CD4-positive, alpha-beta T cell treated with Interleukin-17A for 4 hours (primary cell): Measurements from ENCODE around the gene HYI.
"Not testable (repeated sequence)": the region's sequence is repeated elsewhere in the genome, so short reads cannot be mapped to it uniquely, and the experiment has no call there.

Experiments used
- DNase-seq: peaks from one replicate; pipeline ENCODE4 v3.0.0-alpha.2; 2020; ENCODE audit warnings: mixed read lengths

The HYI gene

GRCh38 chr1:43453442-43454269 lies at the start of gene HYI:
TSS of gene HYI (minus strand) at chr1:43453931. CDS start at chr1:43453793, 138 bp downstream.
- peak; percentile 77 for DNase-seq

DNA sequence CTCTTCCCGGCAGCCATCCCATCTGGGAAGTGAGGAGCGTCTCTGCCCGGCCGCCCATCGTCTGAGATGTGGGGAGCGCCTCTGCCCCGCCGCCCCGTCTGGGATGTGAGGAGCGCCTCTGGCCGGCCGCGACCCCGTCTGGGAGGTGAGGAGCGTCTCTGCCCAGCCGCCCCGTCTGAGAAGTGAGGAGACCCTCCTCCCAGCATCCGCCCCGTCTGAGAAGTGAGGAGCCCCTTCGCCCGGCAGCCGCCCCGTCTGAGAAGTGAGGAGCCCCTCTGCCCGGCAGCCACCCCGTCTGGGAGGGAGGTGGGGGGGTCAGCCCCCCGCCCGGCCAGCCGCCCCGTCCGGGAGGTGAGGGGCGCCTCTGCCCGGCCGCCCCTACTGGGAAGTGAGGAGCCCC lies 48.1 kb upstream of the HYI start:
- DNase-seq, result not testable (repeated sequence)

- DNase-seq, result no peak
Measured at GRCh38 chr1:43499898-43500297, 46.2 kb upstream of the HYI start.

GRCh38 chr1:43495204-43495603 lies 41.5 kb upstream of the HYI start:
- DNase-seq, result no peak

- DNase-seq, result no peak
Measured at GRCh38 chr1:43493661-43494450, 40.1 kb upstream of the HYI start.

DNA sequence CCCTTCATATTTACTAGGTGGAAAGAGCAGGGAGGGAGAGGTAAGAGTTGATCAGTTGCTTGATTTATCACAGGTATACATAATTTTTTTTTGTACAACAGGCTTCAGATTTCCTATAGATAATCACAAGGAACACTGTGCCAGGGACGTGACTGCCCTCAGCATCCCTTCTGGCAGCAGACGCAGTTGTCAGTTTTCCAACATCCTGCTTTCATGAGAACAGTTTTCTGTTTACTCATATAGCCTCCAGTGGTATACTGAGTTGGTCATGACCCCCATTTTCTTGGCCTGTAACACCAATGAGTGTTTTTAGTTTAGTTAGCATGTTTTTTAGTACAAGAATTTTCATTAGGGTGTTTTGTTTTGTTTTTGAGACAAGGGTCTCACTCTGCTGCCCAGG lies 39.1 kb upstream of the HYI start:
- no peak for DNase-seq

DNA sequence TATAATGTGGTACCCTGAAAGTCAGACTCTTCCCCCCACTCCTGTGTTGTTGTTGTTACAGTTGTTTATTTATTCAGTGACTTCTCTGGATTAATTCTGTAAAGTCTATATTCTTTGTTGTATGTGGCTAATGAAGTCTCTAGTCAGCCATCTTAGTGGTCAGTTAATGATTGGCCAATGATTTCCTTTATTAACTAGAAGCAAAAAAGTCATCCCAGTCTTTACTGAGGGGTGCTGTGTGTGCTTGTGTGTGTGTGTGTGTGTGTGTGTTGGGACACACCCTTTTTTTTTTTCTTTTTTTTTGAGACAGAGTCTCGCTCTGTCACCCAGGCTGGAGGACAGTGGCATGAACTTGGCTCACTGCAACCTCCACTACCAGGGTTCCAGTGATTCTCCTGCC lies 37.3 kb upstream of the HYI start:
- no peak for DNase-seq

DNA sequence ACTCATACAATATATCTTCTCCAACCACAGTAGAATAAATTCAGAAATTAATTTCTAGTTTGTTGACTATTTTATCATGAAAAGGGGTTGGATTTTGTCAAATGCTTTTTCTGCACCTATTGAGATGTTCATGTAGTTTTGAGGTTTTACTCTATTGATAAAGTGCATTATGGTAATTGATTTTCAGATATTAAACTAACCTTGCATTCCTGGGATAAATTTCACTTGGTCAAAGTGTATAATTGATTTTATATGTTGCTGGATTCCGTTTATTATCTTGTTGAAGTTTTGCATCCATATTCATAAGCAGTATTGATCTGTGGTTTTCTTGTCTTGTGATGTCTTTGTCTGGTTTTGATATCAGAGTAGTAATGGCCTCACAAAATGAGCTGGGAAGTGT lies 34.4 kb upstream of the HYI start:
- DNase-seq, result no peak

DNA sequence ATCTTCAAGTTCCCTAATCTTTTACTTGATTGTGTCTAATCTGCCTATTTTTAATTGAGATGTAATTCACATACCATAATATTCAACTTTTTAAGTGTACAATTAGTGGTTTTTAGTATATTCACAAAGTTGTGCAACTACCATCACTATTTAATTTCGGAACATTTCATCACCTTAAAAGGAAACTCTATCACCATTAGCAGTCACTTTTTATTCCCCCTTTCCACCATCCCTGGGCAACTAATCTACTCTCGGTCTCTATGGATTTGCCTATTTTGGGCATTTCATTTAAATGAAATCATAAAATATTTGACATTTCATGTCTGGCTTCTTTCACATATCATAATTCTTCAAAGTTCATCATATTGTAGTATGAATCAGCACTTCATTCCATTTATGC lies 30.6 kb upstream of the HYI start:
- DNase-seq, result no peak

- DNase-seq, result no peak
Measured at GRCh38 chr1:43482215-43482614, 28.5 kb upstream of the HYI start.

- DNase-seq, result no peak
Measured at GRCh38 chr1:43481491-43481890, 27.8 kb upstream of the HYI start.

GRCh38 chr1:43479414-43479813 lies 25.7 kb upstream of the HYI start:
- no peak for DNase-seq

GRCh38 chr1:43477716-43478115 lies 24.0 kb upstream of the HYI start:
- DNase-seq, result no peak

DNA sequence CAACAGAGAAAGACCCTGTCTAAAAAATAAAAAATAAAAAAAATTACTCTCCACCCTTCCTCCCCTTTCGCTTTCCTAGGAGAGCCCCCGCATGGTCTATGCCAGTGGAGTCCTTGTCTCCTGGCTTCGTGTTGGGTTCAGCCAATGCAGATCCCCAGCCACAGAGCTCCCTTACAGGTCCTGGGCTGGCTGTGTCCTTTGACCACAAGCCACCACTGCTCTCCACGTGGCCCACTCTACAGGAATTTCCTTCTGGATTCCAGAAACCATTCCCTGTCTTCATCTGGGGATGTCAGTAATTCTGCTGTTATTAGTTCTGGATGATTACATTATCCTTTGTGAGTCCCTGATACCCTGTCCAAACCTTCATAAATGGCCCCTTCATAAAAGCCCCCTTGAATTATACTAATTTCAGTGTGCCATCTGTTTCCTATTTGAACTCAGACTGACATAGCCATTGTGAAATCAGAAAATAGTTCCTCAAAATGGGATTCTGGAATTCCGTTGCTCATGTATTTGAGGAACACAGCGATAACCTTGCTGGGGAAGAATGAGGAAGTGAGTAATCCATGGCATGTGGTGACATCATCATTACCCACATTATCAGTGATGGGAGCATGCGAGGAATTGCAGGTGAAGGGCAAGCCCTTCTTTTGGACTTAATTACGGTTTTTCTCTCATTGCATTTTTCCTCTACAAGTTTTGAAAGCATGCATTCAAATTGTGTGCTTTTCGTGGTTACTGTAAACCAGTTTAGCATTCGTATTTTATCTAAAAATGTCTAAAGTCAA lies 22.1 kb upstream of the HYI start:
- not testable (repeated sequence) for DNase-seq

DNA sequence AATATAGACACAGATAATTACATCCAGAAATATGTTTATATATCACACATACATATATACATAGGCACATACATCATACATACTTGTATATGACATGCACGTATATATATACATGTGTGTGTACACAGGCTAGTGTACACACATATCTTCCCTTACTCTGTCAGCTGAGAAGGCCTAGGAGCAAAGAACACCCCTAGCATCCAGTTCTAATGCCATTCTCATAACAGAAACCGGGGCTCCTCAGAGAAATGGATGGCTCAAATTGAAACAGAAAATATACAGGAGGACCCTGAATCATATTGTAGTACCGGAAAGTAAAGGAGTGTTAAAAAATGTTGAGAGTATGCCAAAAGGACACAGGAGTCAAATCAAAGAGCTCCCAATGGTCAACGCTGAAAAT lies 19.7 kb upstream of the HYI start:
- no peak for DNase-seq

DNA sequence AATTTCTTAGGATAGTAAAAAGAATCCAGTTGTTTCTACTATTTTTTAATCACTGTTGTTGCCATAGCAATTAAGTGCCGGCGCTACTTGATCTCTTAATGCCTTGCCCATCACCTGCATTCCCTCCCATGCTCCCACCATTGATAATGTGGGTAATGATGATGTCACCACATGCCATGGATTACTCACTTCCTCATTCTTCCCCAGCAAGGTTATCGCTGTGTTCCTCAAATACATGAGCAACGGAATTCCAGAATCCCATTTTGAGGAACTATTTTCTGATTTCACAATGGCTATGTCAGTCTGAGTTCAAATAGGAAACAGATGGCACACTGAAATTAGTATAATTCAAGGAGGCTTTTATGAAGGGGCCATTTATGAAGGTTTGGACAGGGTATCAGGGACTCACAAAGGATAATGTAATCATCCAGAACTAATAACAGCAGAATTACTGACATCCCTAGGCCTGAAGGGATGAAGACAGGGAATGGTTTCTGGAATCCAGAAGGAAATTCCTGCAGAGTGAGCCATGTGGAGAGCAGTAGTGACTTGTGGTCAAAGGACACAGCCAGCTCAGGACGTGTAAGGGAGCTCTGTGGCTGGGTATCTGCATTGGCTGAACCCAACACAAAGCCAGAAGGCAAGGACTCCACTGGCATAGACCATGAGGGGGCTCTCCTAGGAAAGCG lies 18.9 kb upstream of the HYI start:
- DNase-seq, result not testable (repeated sequence)

DNA sequence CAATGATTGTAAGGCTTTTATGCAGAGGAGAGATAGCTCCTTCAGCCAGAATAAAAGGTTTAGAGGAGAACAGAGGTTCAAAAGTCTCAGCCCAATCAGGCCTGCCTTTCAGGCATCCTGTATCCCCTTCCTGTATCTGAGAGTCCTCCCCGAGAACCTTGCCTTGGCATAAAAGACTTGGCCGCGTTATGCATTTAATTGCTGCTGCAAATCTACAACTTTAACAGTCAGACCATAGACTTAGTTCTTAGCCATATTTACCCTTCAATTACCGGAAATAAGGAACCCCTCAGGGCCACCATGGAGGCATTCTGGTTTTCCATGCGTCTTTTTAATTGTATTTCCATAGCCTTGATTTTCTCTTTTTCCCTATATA lies 18.3 kb upstream of the HYI start:
- DNase-seq, result no peak

DNA sequence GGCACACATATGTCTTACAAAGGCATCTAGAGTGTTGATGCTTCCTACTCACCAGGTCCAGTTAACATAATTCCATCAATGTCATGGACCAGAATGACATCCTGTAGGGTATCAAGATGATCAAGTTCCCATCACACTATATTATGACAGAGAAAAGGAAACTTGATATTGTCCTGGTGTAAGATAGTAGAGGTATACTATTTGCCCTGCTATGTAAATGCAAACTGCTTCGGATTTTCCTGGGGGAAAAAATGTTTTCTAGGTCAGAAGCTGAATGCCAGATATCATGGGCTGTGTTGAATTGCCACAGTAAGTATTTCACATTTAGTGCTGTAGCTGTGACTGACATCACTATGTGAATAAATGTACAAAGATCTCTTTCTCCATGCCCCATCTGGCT lies 16.2 kb upstream of the HYI start:
- DNase-seq, result no peak

- DNase-seq, result no peak
Measured at GRCh38 chr1:43468414-43468813, 14.7 kb upstream of the HYI start.

GRCh38 chr1:43466403-43466802 lies 12.7 kb upstream of the HYI start:
- no peak for DNase-seq

GRCh38 chr1:43465505-43466067 lies 11.9 kb upstream of the HYI start:
- no peak for DNase-seq

GRCh38 chr1:43464681-43465504 lies 11.2 kb upstream of the HYI start:
- no peak for DNase-seq
